GM23338 (cell line): ENCODE data around the gene SH3GL3. TPM values are rescaled to one million over a fixed set of nuclear protein-coding genes. Genes with fewer than 3 reads are reported as not detected.

Source experiments
- ATAC-seq: fragments of 200-7000 bp; cut with Tn5 transposase; 3 replicates; pipeline ENCODE4 v1.9.1; 2020
- DNase-seq: peaks from one replicate; pipeline ENCODE4 v3.0.0-alpha.2; 2015; ENCODE audit warnings: low spot score
- H2AFZ ChIP-seq: fragments of 200-600 bp; sonication (generic); 2 replicates; pipeline ENCODE4 v1.8.0; 2016; ENCODE audit warnings: antibody characterized with exemption, mild to moderate bottlenecking, moderate library complexity
- H3F3A ChIP-seq: fragments of 200-600 bp; sonication (generic); replicated peaks from 2 replicates; pipeline ENCODE4 v1.8.0; 2017; ENCODE audit warnings: antibody characterized with exemption, mixed run types, low read depth
- H3K27ac ChIP-seq: fragments of 200-600 bp; sonication (generic); 2 replicates; pipeline ENCODE4 v1.6.1; 2016; ENCODE audit warnings: low read depth
- H3K27me3 ChIP-seq: fragments of 200-600 bp; sonication (generic); 2 replicates; pipeline ENCODE4 v1.8.0; 2016; ENCODE audit warnings: mild to moderate bottlenecking, mixed run types, moderate library complexity; ENCODE audit not compliant: insufficient read depth
- H3K36me3 ChIP-seq: fragments of 200-600 bp; sonication (generic); 2 replicates; pipeline ENCODE4 v1.8.0; 2016; ENCODE audit warnings: mild to moderate bottlenecking; ENCODE audit not compliant: insufficient read depth
- H3K4me1 ChIP-seq: fragments of 200-600 bp; sonication (generic); 2 replicates; pipeline ENCODE4 v1.8.0; 2016; ENCODE audit warnings: mild to moderate bottlenecking, moderate library complexity; ENCODE audit not compliant: insufficient read depth
- H3K4me2 ChIP-seq: fragments of 200-600 bp; sonication (generic); 2 replicates; pipeline ENCODE4 v1.7.1; 2017; ENCODE audit warnings: mixed run types
- H3K4me3 ChIP-seq: fragments of 200-600 bp; sonication (generic); 2 replicates; pipeline ENCODE4 v1.6.1; 2016; ENCODE audit warnings: mixed run types
- H3K79me2 ChIP-seq: fragments of 200-600 bp; sonication (generic); replicated peaks from 2 replicates; pipeline ENCODE4 v1.8.0; 2017; ENCODE audit warnings: mild to moderate bottlenecking; ENCODE audit not compliant: insufficient read depth
- H3K9me2 ChIP-seq: fragments of 200-600 bp; sonication (generic); 2 replicates; pipeline ENCODE4 v1.8.0; 2017; ENCODE audit not compliant: insufficient read depth
- H4K20me1 ChIP-seq: fragments of 200-600 bp; sonication (generic); replicated peaks from 2 replicates; pipeline ENCODE4 v1.8.0; 2017; ENCODE audit warnings: mild to moderate bottlenecking; ENCODE audit not compliant: insufficient read depth
- H3K27ac Mint-ChIP-seq: 2 replicates; pipeline ENCODE4 v1.8.0; 2020; ENCODE audit warnings: inconsistent platforms, mild to moderate bottlenecking, moderate library complexity, mixed read lengths
- H3K27me3 Mint-ChIP-seq: 3 replicates; pipeline ENCODE4 v1.8.0; 2022; ENCODE audit warnings: low read depth, mild to moderate bottlenecking, moderate library complexity, mixed read lengths, inconsistent platforms; ENCODE audit not compliant: insufficient read depth, poor library complexity
- H3K36me3 Mint-ChIP-seq: 3 replicates; pipeline ENCODE4 v1.8.0; 2021; ENCODE audit warnings: low read depth, mild to moderate bottlenecking, inconsistent platforms, moderate library complexity, mixed read lengths
- H3K4me1 Mint-ChIP-seq: 3 replicates; pipeline ENCODE4 v1.8.0; 2020; ENCODE audit warnings: mild to moderate bottlenecking, inconsistent platforms, mixed read lengths
- H3K4me3 Mint-ChIP-seq: 3 replicates; pipeline ENCODE4 v1.8.0; 2021; ENCODE audit warnings: moderate library complexity, mild to moderate bottlenecking, inconsistent platforms, mixed read lengths
- H3K9me3 Mint-ChIP-seq: 3 replicates; pipeline ENCODE4 v1.8.0; 2020; ENCODE audit warnings: moderate library complexity, mild to moderate bottlenecking, inconsistent platforms, mixed read lengths
- CREB1 ChIP-seq: fragments of 250-450 bp; sonication (Bioruptor Pico); IDR thresholded peaks from 2 replicates; pipeline ENCODE4 v1.5.0; 2020; ENCODE audit warnings: low read depth, mild to moderate bottlenecking, moderate library complexity
- CTCF ChIP-seq, 2 experiments: fragments of 200-600 bp in 1 of 2; sonication (generic) in 1 of 2; conservative IDR thresholded peaks; 2 replicates each; pipeline versions ENCODE4 v1.5.1 to v1.6.1; 2016 to 2017; ENCODE audit warnings: antibody characterized with exemption in 2 of 2, low read depth in 2 of 2, mild to moderate bottlenecking in 2 of 2, moderate library complexity in 1 of 2
- ETS1 ChIP-seq: IDR thresholded peaks from 2 replicates; pipeline ENCODE4 v1.6.1; 2016; ENCODE audit warnings: antibody characterized with exemption
- EZH2phosphoT487 ChIP-seq: fragments of 200-600 bp; sonication (generic); IDR thresholded peaks from one replicate; pipeline ENCODE4 v1.8.1; 2018; ENCODE audit warnings: antibody characterized with exemption; ENCODE audit not compliant: unreplicated experiment
- JUNB ChIP-seq: IDR thresholded peaks from one replicate; pipeline ENCODE4 v1.6.1; 2016; ENCODE audit warnings: antibody characterized with exemption; ENCODE audit not compliant: unreplicated experiment
- REST ChIP-seq: IDR thresholded peaks from one replicate; pipeline ENCODE4 v1.6.1; 2018; ENCODE audit warnings: antibody characterized with exemption; ENCODE audit not compliant: unreplicated experiment
- STAT1 ChIP-seq: IDR thresholded peaks from one replicate; pipeline ENCODE4 v1.6.1; 2016; ENCODE audit warnings: antibody characterized with exemption; ENCODE audit not compliant: unreplicated experiment
- ZNF114 ChIP-seq: fragments of 250-450 bp; sonication (Bioruptor Pico); IDR thresholded peaks from 2 replicates; pipeline ENCODE4 v1.5.0; 2020; ENCODE audit warnings: mild to moderate bottlenecking, moderate library complexity
- ZNF331 ChIP-seq: fragments of 250-450 bp; sonication (Bioruptor Pico); IDR thresholded peaks from 2 replicates; pipeline ENCODE4 v1.5.0; 2020; ENCODE audit warnings: low read depth, mild to moderate bottlenecking, moderate library complexity
- polyA plus RNA-seq: library from polyadenylated mRNA; unstranded; fragments of >200 nt; fragmentation: Nextera tagmentation; extraction: Ambion mirVana; gene quantifications from 2 replicates; pipeline ENCODE4 v1.2.1, GENCODE V29; 2016
- total RNA-seq: library from RNA; depleted of rRNA; stranded (reverse); fragments of >200 nt; shearing (Covaris generic); gene quantifications from 2 replicates; pipeline ENCODE4 v1.2.3, GENCODE V29; 2014

The SH3GL3 gene
- total and polyA plus RNA-seq, 2 experiments from 2014 or later, result 15.9 to 21.1 TPM

GRCh38 chr15:83587091-83587490, 139.9 kb downstream of the SH3GL3 start:
- no peaks in the 10 kb centered on the region for H3K36me3 ChIP-seq
- no peak overlapping the region for H3K27ac ChIP-seq
- no peak overlapping the region for H3K27ac Mint-ChIP-seq
- H3K4me1 ChIP-seq, result no peaks in the 10 kb centered on the region
- no peaks in the 10 kb centered on the region for H3K9me3 Mint-ChIP-seq
- H3K27me3 Mint-ChIP-seq, result peaks cover 2% of the 10 kb centered on the region
- H2AFZ ChIP-seq, result no peak overlapping the region
- TF ChIP-seq CREB1, result no peak
- TF ChIP-seq STAT1, result no peak
- no peak for TF ChIP-seq JUNB
- TF ChIP-seq REST, result no peak
- no peak for TF ChIP-seq ZNF114
- TF ChIP-seq ETS1, result no peak
- TF ChIP-seq ZNF331 (CRISPR knock-in tag), result no peak
- no peak for TF ChIP-seq CTCF (conservative IDR thresholded peaks at IDR 0.05; ENCODE audit: low read depth in 2 of 2)
- TF ChIP-seq EZH2phosphoT487, result no peak
- no peak overlapping the region for H3K4me3 ChIP-seq
- H3K79me2 ChIP-seq, result no peaks in the 10 kb centered on the region
- H4K20me1 ChIP-seq, result no peaks in the 10 kb centered on the region
- no peak for ATAC-seq
- no peak overlapping the region for H3K4me2 ChIP-seq
- peak; percentile 13 for DNase-seq
- peaks cover 5% of the 10 kb centered on the region for H3K4me1 Mint-ChIP-seq
- H3K4me3 Mint-ChIP-seq, result no peak overlapping the region
- no peaks in the 10 kb centered on the region for H3F3A ChIP-seq
- H3K36me3 Mint-ChIP-seq, result no peaks in the 10 kb centered on the region
- no peaks in the 10 kb centered on the region for H3K27me3 ChIP-seq
- H3K9me2 ChIP-seq, result 0 out of 2 replicates have a peak, but pooled peaks cover 16% of the 10 kb centered on the region

GRCh38 chr15:83588441-83588840, 141.3 kb downstream of the SH3GL3 start:
- Mint-ChIP-seq H3K27ac (no peak overlapping the region), H3K36me3 (no peaks in the 10 kb centered on the region), H3K27me3 (peaks cover 2% of the 10 kb centered on the region), H3K4me3 (no peak overlapping the region), H3K4me1 (peaks cover 5% of the 10 kb centered on the region), H3K9me3 (no peaks in the 10 kb centered on the region)
- 0 out of 2 replicates have a peak, but pooled peaks cover 15% of the 10 kb centered on the region for H3K9me2 ChIP-seq
- no peak overlapping the region for H3K27ac ChIP-seq
- no peaks in the 10 kb centered on the region for H3K36me3 ChIP-seq
- H3K27me3 ChIP-seq, result no peaks in the 10 kb centered on the region
- no peak overlapping the region for H3K4me2 ChIP-seq
- no peaks in the 10 kb centered on the region for H3F3A ChIP-seq
- no peak for ATAC-seq
- no peak for DNase-seq
- H3K4me1 ChIP-seq, result no peaks in the 10 kb centered on the region
- H3K79me2 ChIP-seq, result no peaks in the 10 kb centered on the region
- no peaks in the 10 kb centered on the region for H4K20me1 ChIP-seq
- no peak overlapping the region for H3K4me3 ChIP-seq
- no peak overlapping the region for H2AFZ ChIP-seq
- TF ChIP-seq REST (no peak), STAT1 (no peak), JUNB (no peak)
